Large intestine (tissue), 12 donors: Measurements from ENCODE around the gene UBE4B. TPM values are rescaled to one million over a fixed set of nuclear protein-coding genes. Genes with fewer than 3 reads are reported as not detected.
A peak's percentile ranks its signal among the peaks of the same experiment; 100 is the strongest.

Source experiments
- DNase-seq, 2 donors: peaks; one replicate each; pipeline versions ENCODE4 v3.0.0 to v3.0.0-alpha.2; 2013
- H3K27ac ChIP-seq: one replicate; pipeline ENCODE4 v1.5.1; 2013; ENCODE audit warnings: low read length
- H3K27me3 ChIP-seq: 2 replicates; pipeline ENCODE4 v1.6.1; 2013; ENCODE audit warnings: low read length; ENCODE audit not compliant: control insufficient read depth, insufficient read depth
- H3K36me3 ChIP-seq: 2 replicates; pipeline ENCODE4 v1.6.1; 2013; ENCODE audit warnings: low read length; ENCODE audit not compliant: control insufficient read depth, insufficient read depth
- H3K4me1 ChIP-seq: one replicate; pipeline ENCODE4 v1.6.1; 2013; ENCODE audit warnings: low read length; ENCODE audit not compliant: control insufficient read depth, insufficient read depth
- H3K4me3 ChIP-seq: one replicate; pipeline ENCODE4 v1.5.1; 2013; ENCODE audit warnings: low read length
- H3K9me3 ChIP-seq: one replicate; pipeline ENCODE4 v1.6.1; 2013; ENCODE audit warnings: mild to moderate bottlenecking, low read depth, low read length, moderate library complexity; ENCODE audit not compliant: control insufficient read depth
- WGBS: methylation state at CpG from one replicate; pipeline ENCODE4 v1.1.5; 2013; ENCODE audit warnings: low lambda C conversion rate; ENCODE audit not compliant: insufficient coverage; 5-methylcytosine and 5-hydroxymethylcytosine counted together
- long read RNA-seq, 11 donors: transcript quantifications; one replicate each; lab custom pipeline, GENCODE V29; 2026
- polyA plus RNA-seq: library from polyadenylated mRNA; unstranded; fragments of 120-200 nt; gene quantifications from one replicate; pipeline ENCODE4 v1.2.1, GENCODE V29; 2013

UBE4B gene
- polyA plus RNA-seq: 49.1 TPM
- long read RNA-seq, donor 1, partial matches to known transcripts: 9 of 9 reads
- long read RNA-seq, donor 1, other reads (novel, unspliced or antisense): 0 of 9 reads
- long read RNA-seq, donor 2, partial matches to known transcripts: 12 of 13 reads
- long read RNA-seq, donor 2, other reads (novel, unspliced or antisense): 0 of 13 reads
- long read RNA-seq, donor 3: 0 reads
- long read RNA-seq, donor 4, partial matches to known transcripts: 0 of 1 reads
- long read RNA-seq, donor 4, other reads (novel, unspliced or antisense): 0 of 1 reads
- long read RNA-seq, donor 5: 0 reads
- long read RNA-seq, donor 6, partial matches to known transcripts: 7 of 9 reads
- long read RNA-seq, donor 6, other reads (novel, unspliced or antisense): 0 of 9 reads
- long read RNA-seq, donor 7, partial matches to known transcripts: 6 of 6 reads
- long read RNA-seq, donor 7, other reads (novel, unspliced or antisense): 0 of 6 reads
- long read RNA-seq, donor 8, partial matches to known transcripts: 10 of 13 reads
- long read RNA-seq, donor 8, other reads (novel, unspliced or antisense): 0 of 13 reads
- long read RNA-seq, donor 9: 0 reads
- long read RNA-seq, donor 10, full-length matches to known transcripts: 2 of 13 reads
- long read RNA-seq, donor 10, partial matches to known transcripts: 11 of 13 reads
- long read RNA-seq, donor 10, other reads (novel, unspliced or antisense): 0 of 13 reads
- long read RNA-seq, donor 11, full-length matches to known transcripts: 2 of 9 reads
- long read RNA-seq, donor 11, partial matches to known transcripts: 7 of 9 reads
- long read RNA-seq, donor 11, other reads (novel, unspliced or antisense): 0 of 9 reads

DNA sequence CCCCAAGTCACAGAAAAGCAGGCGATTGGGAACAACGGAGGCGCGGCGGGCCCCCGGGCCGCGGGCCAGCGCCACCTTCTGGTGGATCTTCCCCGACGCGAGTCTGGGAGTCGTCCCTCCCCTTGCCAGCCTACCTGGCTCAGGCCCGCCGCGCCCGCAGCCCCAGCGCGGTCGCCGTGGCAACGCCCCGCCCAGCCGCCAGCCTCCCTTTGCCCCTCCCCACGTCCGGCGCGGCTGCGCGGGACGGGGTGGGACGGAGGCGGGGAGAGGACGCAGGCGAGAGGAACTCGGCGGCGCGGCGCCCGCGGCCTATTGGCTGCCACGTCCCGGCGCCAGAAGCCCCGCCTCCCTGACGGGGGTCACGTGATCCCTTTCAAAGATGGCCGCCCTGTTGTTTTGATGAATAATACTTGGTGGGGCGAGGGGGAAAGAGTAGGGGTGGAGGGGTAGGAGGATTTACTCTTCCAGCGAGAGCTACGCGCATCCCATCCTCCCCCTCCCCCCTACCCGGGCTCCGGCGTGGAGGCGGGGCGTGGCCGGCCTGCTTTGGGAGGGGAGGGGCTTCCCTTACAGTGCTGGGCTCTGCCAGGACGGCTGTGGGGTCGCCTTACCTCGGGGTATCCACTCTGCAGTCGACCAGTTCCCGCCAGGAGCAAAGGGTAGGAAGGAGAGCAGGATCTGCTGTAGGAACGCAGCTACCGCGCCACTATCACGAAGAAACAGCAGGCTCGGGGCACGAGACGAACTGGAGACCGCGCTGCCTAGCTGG is at the start of gene UBE4B:
Gene UBE4B (plus strand): TSS at position 369 of the 769 bp plus-strand sequence. CDS start 713 bp downstream, outside the sequence.
- H3K4me1 ChIP-seq: no peaks in the 10 kb centered on the region
- no CpG with 5 or more reads among the region's 73 CpGs for WGBS
- H3K27ac ChIP-seq: peak within 1 kb of the TSS; percentile 92
- H3K36me3 ChIP-seq: peaks cover 10% of the 10 kb centered on the region
- no peaks in the 10 kb centered on the region for H3K27me3 ChIP-seq
- peak; percentile 99 for DNase-seq
- H3K9me3 ChIP-seq: no peaks in the 10 kb centered on the region
- peak within 1 kb of the TSS; percentile 92 for H3K4me3 ChIP-seq

DNA sequence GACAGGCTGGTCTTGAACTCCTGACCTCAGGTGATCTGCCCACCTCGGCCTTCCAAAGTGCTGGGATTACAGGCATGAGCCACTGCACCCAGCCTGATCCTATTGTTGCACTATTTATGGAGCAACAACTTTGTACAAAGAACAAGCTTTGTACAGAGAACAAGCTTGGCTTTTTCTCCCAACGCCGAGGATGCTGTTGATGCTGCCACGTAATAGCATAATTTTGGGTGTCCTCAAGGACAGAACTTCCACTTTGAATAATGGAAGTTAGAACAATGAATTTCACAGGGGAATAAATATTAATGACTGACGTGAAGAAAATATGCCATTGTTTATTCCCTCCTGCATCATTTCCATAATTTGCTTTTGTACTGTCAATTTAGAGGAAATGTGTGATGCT is 48.5 kb upstream of the UBE4B start:
- WGBS: no CpG with 5 or more reads among the region's 5 CpGs
- peaks cover 20% of the 10 kb centered on the region for H3K36me3 ChIP-seq
- no peak overlapping the region for H3K4me3 ChIP-seq
- no peaks in the 10 kb centered on the region for H3K27me3 ChIP-seq
- no peak for DNase-seq
- H3K9me3 ChIP-seq: no peaks in the 10 kb centered on the region
- H3K27ac ChIP-seq: no peak overlapping the region
- H3K4me1 ChIP-seq: no peaks in the 10 kb centered on the region

DNA sequence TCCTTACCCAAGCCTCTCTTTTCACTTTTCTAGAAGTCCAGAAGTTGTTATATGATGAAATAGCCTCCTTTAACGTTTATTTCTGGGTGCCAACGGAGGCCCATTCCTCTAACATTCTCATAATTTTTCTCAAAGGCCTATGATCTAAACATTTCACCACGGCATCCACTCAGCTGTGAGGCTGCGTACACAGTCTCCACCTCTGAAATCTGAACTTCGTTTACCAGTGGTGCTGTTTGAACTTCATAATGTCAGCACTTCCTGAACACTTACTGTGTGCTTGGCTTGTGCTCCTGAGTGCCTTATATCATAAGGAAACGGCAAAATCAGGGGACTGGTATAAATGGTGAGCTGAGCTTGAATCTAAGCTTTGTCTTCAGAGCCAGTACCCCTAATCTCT is 47.8 kb upstream of the UBE4B start:
- Histone ChIP-seq H3K27ac (no peak overlapping the region), H3K9me3 (no peaks in the 10 kb centered on the region), H3K4me3 (no peak overlapping the region), H3K36me3 (peaks cover 19% of the 10 kb centered on the region), H3K4me1 (no peaks in the 10 kb centered on the region), H3K27me3 (no peaks in the 10 kb centered on the region)
- DNase-seq: no peak
- 72% methylated on average over 2 of the region's 6 CpGs for WGBS

DNA sequence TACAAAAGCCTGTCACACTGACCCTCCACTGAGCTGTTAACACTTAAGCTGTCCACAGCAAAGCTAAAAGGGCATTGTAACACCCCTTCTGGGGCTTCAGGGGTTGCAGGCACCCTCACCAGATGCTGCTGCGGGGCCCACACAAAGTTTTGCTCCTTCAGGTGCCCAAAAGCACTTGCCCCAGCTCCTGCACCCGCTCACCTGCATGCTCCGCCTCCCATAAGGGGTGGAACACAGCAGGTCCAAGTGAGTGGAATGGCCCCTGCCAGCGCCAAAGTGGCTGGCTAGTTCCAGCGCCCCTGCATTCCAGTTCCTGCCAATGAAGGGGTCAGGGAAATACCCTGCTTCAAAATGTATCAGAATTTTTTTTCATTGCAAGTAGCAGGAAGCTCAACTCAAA is 43.0 kb upstream of the UBE4B start:
- Histone ChIP-seq H3K4me1 (no peaks in the 10 kb centered on the region), H3K9me3 (no peaks in the 10 kb centered on the region), H3K27me3 (no peaks in the 10 kb centered on the region), H3K27ac (no peak overlapping the region), H3K36me3 (no peaks in the 10 kb centered on the region), H3K4me3 (no peak overlapping the region)
- no peak for DNase-seq
- WGBS: no CpG with 5 or more reads among the region's 5 CpGs

DNA sequence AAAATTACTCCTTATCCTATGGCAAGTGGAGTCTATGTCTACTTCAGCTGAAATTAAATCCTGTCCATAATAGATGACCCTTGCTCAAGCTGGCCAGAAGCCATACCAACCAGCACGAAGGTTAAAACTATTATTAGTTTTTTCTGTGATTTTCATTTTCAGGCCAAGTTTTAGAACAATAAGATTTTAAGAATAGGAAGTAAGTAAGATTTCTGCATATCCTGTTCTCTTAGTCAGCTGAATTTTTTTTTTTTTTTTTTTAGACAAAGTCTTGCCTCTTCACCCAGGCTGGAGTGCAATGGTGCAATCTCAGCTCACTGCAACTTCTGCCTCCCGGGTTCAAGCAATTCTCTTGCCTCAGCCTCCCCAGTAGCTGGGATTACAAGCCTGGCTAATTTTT is 41.8 kb upstream of the UBE4B start:
- H3K27me3 ChIP-seq: peaks cover 10% of the 10 kb centered on the region
- no peaks in the 10 kb centered on the region for H3K9me3 ChIP-seq
- no peak for DNase-seq
- H3K27ac ChIP-seq: no peak overlapping the region
- WGBS: 63% methylated on average over 1 of the region's 2 CpGs
- no peaks in the 10 kb centered on the region for H3K4me1 ChIP-seq
- no peaks in the 10 kb centered on the region for H3K36me3 ChIP-seq
- H3K4me3 ChIP-seq: no peak overlapping the region

DNA sequence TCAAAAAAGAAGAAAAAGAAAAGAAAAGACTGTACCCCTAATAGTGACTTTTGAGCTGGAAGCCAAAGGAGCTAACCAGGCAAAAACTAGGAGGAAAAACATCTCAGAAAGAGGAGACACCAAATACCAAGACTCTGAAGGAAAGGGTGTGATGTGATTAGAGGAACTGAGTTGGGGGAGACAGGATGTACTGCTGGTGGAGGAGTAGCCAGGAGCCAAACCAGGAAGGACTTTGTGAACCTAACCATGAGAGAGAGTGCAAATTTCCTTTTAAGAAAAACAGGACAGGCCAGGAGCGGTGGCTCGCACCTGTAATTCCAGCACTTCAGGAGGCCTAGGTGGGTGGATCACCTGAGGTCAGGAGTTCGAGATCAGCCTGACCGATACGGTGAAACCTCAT is 39.8 kb upstream of the UBE4B start:
- no peak overlapping the region for H3K4me3 ChIP-seq
- no CpG with 5 or more reads among the region's 5 CpGs for WGBS
- DNase-seq: no peak
- no peaks in the 10 kb centered on the region for H3K9me3 ChIP-seq
- H3K4me1 ChIP-seq: no peaks in the 10 kb centered on the region
- H3K27ac ChIP-seq: no peak overlapping the region
- peaks cover 26% of the 10 kb centered on the region for H3K27me3 ChIP-seq
- no peaks in the 10 kb centered on the region for H3K36me3 ChIP-seq

- H3K4me1 ChIP-seq: no peaks in the 10 kb centered on the region
- WGBS: 88% methylated on average over 3 of the region's 7 CpGs
- H3K27me3 ChIP-seq: peaks cover 33% of the 10 kb centered on the region
- no peak overlapping the region for H3K4me3 ChIP-seq
- H3K36me3 ChIP-seq: no peaks in the 10 kb centered on the region
- no peaks in the 10 kb centered on the region for H3K9me3 ChIP-seq
- no peak for DNase-seq
- H3K27ac ChIP-seq: no peak overlapping the region
Observed at GRCh38 chr1:9993561-9994075, 39.1 kb upstream of the UBE4B start.

DNA sequence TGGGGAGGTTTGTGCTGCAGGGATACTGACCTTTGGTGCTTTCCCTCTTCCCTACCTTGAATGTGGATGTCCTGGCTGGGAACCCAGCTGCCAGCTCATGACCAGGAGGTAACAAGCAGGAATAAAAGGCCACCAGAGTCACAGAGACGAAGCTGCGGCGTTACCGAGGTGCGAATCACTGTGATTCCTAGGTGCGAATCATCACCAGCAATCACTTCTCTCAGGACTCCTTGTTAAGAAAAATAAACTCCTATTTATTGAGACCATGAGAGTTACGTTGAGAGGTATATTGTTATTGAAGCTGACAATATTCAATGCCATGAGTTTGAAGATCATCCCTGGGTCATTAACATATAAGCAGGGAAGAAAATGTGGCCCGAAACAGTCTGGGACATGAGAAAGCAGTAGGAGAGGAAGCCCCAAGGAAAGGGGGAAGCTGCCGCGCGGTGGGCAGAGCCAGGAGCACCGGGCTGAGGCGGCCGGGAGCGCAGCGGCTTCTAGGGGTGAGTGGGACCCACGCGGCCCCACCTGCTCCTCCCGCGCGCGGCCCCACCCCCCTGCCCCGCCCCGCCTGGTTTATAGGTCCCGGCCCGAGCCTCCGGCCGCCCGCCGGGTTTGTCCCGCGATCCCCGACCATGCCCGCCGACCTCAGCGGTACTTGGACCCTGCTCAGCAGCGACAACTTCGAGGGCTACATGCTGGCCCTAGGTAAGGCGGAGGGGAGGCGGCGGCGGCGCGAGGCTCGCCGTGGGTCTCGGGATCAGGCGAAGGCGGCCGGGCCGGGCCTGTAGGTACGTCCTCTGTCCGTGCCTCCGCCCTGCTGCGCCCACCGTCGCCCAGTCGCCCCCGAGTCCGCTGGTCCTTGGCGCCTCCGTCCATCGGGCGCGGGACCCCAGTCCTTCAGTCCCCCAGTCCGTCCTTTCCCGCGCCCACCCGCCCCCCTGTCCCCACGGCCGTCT is 35.9 kb upstream of the UBE4B start, which contains the start of gene RBP7:
Gene RBP7 (plus strand): TSS at position 605 of the 959 bp plus-strand sequence. CDS start 31 bp downstream, at position 636.
- Histone ChIP-seq H3K27ac (no peak within 1 kb of the TSS), H3K36me3 (no peaks in the 10 kb centered on the region), H3K27me3 (peaks cover 38% of the 10 kb centered on the region), H3K4me3 (peak within 1 kb of the TSS; percentile 32), H3K4me1 (no peaks in the 10 kb centered on the region), H3K9me3 (no peaks in the 10 kb centered on the region)
- peak; percentile 8 to 36 for DNase-seq
- WGBS: no CpG with 5 or more reads among the region's 71 CpGs

DNA sequence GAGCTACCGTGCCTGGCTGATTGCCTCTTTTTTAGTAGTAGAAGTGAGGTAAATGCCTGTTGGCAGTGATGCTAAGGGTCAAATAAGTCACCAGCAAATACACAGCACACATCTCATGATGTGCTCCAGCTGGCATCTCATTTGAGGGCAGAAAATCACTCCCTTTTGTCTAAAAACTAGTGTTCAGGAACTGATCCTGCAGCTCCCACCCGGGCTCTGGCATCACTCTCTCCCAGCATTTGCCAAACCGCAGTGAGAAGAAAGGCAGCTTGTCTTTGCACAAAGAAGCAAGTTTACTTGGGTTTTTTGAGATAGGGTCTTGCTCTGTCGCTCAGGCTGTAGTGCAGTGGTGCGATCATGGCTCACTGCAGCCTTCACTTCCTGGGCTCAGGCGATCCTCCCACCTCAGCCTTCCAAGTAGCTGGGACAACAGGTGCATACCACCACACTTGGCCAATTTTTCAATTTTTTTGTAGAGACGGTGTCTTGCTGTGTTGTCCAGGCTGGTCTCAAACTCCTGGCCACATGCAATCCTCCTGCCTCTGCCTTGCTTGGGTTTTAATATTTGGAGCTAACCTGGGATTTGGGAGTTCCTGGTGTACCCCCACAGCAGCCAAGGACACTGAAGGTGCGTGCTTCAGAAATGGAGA is 31.6 kb upstream of the UBE4B start:
- no CpG with 5 or more reads among the region's 8 CpGs for WGBS
- peaks cover 28% of the 10 kb centered on the region for H3K27me3 ChIP-seq
- H3K4me3 ChIP-seq: no peak overlapping the region
- H3K4me1 ChIP-seq: no peaks in the 10 kb centered on the region
- H3K36me3 ChIP-seq: no peaks in the 10 kb centered on the region
- no peaks in the 10 kb centered on the region for H3K9me3 ChIP-seq
- no peak for DNase-seq
- H3K27ac ChIP-seq: no peak overlapping the region
